HCT116 (cell line): ENCODE measurements around the gene TMEM131. TPM values are rescaled to one million over a fixed set of nuclear protein-coding genes. Genes with fewer than 3 reads are reported as not detected.

Source experiments
- ATAC-seq: fragments of 200-7000 bp; cut with Tn5 transposase; 2 replicates; pipeline ENCODE4 v1.9.1; 2020; ENCODE audit warnings: mild to moderate bottlenecking, moderate library complexity
- BruUV-seq: library from RNA; stranded (reverse); fragments of 400-500 nt; replicated peaks from 2 replicates; lab custom pipeline; 2021; lab: Mats Ljungman, UMichigan
- CTCF ChIA-PET: fragments of 300-600 bp; sonication (Branson Sonifier 250); formaldehyde crosslinking; loops from one replicate; lab custom pipeline; 2021; ENCODE audit warnings: antibody characterized with exemption; lab: Charles Lee
- POLR2A ChIA-PET: fragments of 300-600, 350-600 bp; sonication (Branson Sonifier 250); formaldehyde crosslinking; loops from one replicate; lab custom pipeline; 2021; ENCODE audit warnings: antibody characterized with exemption; lab: Charles Lee
- RAD21 ChIA-PET, 2 experiments: fragments of 300-600 bp; sonication (Branson Sonifier 250); formaldehyde crosslinking; loops; one replicate each; lab custom pipeline; 2023; ENCODE audit warnings: low total read pairs in 2 of 2; ENCODE audit not compliant: uncharacterized antibody in 2 of 2, unreplicated experiment in 2 of 2, low non-redundant PET in 1 of 2; lab: Charles Lee
- DNase-seq: peaks from one replicate; pipeline ENCODE4 v3.0.0-alpha.2; 2010; ENCODE audit warnings: low read depth, low spot score
- H2AFZ ChIP-seq: fragments of 200-600 bp; shearing (Covaris generic), sonication (generic); 2 replicates; pipeline ENCODE4 v1.6.1; 2017; ENCODE audit warnings: low read depth, mixed run types, mixed read lengths, antibody characterized with exemption, low read length; ENCODE audit not compliant: poor library complexity, severe bottlenecking
- H3K27ac ChIP-seq: 2 replicates; pipeline ENCODE4 v1.5.1; 2012; ENCODE audit warnings: low read depth, low read length
- H3K27me3 ChIP-seq: fragments of 200-600 bp; sonication (generic); 2 replicates; pipeline ENCODE4 v1.6.1; 2016; ENCODE audit warnings: mixed run types, low read length, mixed read lengths; ENCODE audit not compliant: insufficient read depth
- H3K36me3 ChIP-seq, 2 experiments: fragments of 200-500 bp in 1 of 2; fragments of 200-600 bp in 1 of 2; sonication (Bioruptor generic) in 1 of 2; sonication (generic) in 1 of 2; 2 replicates each; pipeline versions ENCODE4 v1.5.1 to v1.6.1; 2014 to 2016; ENCODE audit warnings: low read length in 2 of 2, inconsistent platforms in 1 of 2, mixed read lengths in 1 of 2, mixed run types in 1 of 2; ENCODE audit not compliant: insufficient read depth in 2 of 2, control insufficient read depth in 1 of 2
- H3K4me1 ChIP-seq, 2 experiments: fragments of 200-600 bp in 1 of 2; sonication (generic) in 1 of 2; 2 replicates each; pipeline versions ENCODE4 v1.5.1 to v1.6.1; 2012 to 2017; ENCODE audit warnings: low read length in 2 of 2, inconsistent platforms in 1 of 2, mild to moderate bottlenecking in 1 of 2, mixed read lengths in 1 of 2, mixed run types in 1 of 2, moderate library complexity in 1 of 2; ENCODE audit not compliant: insufficient read depth in 2 of 2, control insufficient read depth in 1 of 2
- H3K4me2 ChIP-seq: fragments of 200-600 bp; sonication (generic); 2 replicates; pipeline ENCODE4 v1.6.1; 2017; ENCODE audit warnings: mixed run types, low read length, mixed read lengths
- H3K4me3 ChIP-seq, 2 experiments: fragments of 200-600 bp in 1 of 2; sonication (generic) in 1 of 2; replicated peaks in 1 of 2; 2 replicates each; pipeline ENCODE4 v1.5.1; 2011 to 2016; ENCODE audit warnings: low read length in 2 of 2, control low read depth in 1 of 2, low read depth in 1 of 2, mild to moderate bottlenecking in 1 of 2, mixed read lengths in 1 of 2, mixed run types in 1 of 2
- H3K79me2 ChIP-seq: fragments of 200-600 bp; sonication (generic); 2 replicates; pipeline ENCODE4 v1.6.1; 2017; ENCODE audit warnings: mild to moderate bottlenecking, mixed run types, low read length, moderate library complexity, mixed read lengths; ENCODE audit not compliant: insufficient read depth
- H3K9ac ChIP-seq: fragments of 200-600 bp; sonication (generic); 2 replicates; pipeline ENCODE4 v1.6.1; 2016; ENCODE audit warnings: low read length, mixed read lengths
- H3K9me2 ChIP-seq: fragments of 200-600 bp; sonication (generic), shearing (Covaris generic); 2 replicates; pipeline ENCODE4 v1.6.1; 2017; ENCODE audit warnings: mixed run types, mild to moderate bottlenecking, moderate library complexity; ENCODE audit not compliant: insufficient read depth
- H3K9me3 ChIP-seq, 2 experiments: fragments of 200-500 bp in 1 of 2; fragments of 200-600 bp in 1 of 2; sonication (Bioruptor generic) in 1 of 2; sonication (generic) in 1 of 2; 2 replicates each; pipeline ENCODE4 v1.6.1; 2014 to 2017; ENCODE audit warnings: low read length in 2 of 2, mixed read lengths in 2 of 2, inconsistent platforms in 1 of 2, low read depth in 1 of 2, mild to moderate bottlenecking in 1 of 2, mixed run types in 1 of 2, moderate library complexity in 1 of 2; ENCODE audit not compliant: control insufficient read depth in 1 of 2, insufficient read depth in 1 of 2
- H4K20me1 ChIP-seq: fragments of 200-600 bp; sonication (generic), shearing (Covaris generic); 2 replicates; pipeline ENCODE4 v1.6.1; 2017; ENCODE audit warnings: mixed run types, mild to moderate bottlenecking, moderate library complexity; ENCODE audit not compliant: insufficient read depth
- CEBPB ChIP-seq: IDR thresholded peaks from 2 replicates; pipeline ENCODE4 v1.6.1; 2012; ENCODE audit warnings: low read depth
- EGR1 ChIP-seq: IDR thresholded peaks from 2 replicates; pipeline ENCODE4 v1.6.1; 2012; ENCODE audit warnings: low read depth
- EZH2 ChIP-seq: fragments of 200-600 bp; sonication (generic); IDR thresholded peaks from 2 replicates; pipeline ENCODE4 v1.6.1; 2017; ENCODE audit warnings: antibody characterized with exemption, mixed run types
- EZH2phosphoT487 ChIP-seq: fragments of 200-600 bp; IDR thresholded peaks from 2 replicates; pipeline ENCODE4 v1.6.1; 2018; ENCODE audit warnings: antibody characterized with exemption, borderline replicate concordance
- FOSL1 ChIP-seq: IDR thresholded peaks from 2 replicates; pipeline ENCODE4 v1.6.1; 2012; ENCODE audit warnings: low read depth
- JUND ChIP-seq: IDR thresholded peaks from 2 replicates; pipeline ENCODE4 v1.6.1; 2012
- RAD21 ChIP-seq: IDR thresholded peaks from 2 replicates; pipeline ENCODE4 v1.6.1; 2012; ENCODE audit warnings: low read depth, mild to moderate bottlenecking
- SRF ChIP-seq: IDR thresholded peaks from 2 replicates; pipeline ENCODE4 v1.6.1; 2012; ENCODE audit warnings: low read depth
- ZFX ChIP-seq: fragments of 450-650 bp; IDR thresholded peaks from 2 replicates; pipeline ENCODE4 v1.6.1; 2017
- intact Hi-C: fragments of 100-400 bp; cut with micrococcal nuclease; formaldehyde crosslinking; loops from 2 replicates; pipeline ENCODE4 v1.10.0; 2022
- total RNA-seq: library from RNA; stranded (reverse); gene quantifications from one replicate; pipeline ENCODE4 v1.2.1, GENCODE V29; 2021; ENCODE audit not compliant: unreplicated experiment
- TF ChIP-seq, protein P1 (sequence below): IDR thresholded peaks from 2 replicates; pipeline ENCODE4 v1.6.1; 2012
- TF ChIP-seq, protein P2 (sequence below): IDR thresholded peaks from 2 replicates; pipeline ENCODE4 v1.6.1; 2012
- TF ChIP-seq, protein P3 (sequence below): IDR thresholded peaks from 2 replicates; pipeline ENCODE4 v1.6.1; 2012; ENCODE audit warnings: low read depth
- TF ChIP-seq, protein P4 (sequence below), 3 experiments: fragments of 200-600 bp in 1 of 3; sonication (generic) in 1 of 3; IDR thresholded peaks in 2 of 3; conservative IDR thresholded peaks in 1 of 3; 2 replicates each; pipeline ENCODE4 v1.5.1; 2012 to 2017; ENCODE audit warnings: low read depth in 2 of 3, low read length in 2 of 3, antibody characterized with exemption in 1 of 3, borderline replicate concordance in 1 of 3, control low read depth in 1 of 3, mild to moderate bottlenecking in 1 of 3, mixed read lengths in 1 of 3, mixed run types in 1 of 3, moderate library complexity in 1 of 3; ENCODE audit not compliant: insufficient read depth in 1 of 3

The TMEM131 gene
- total RNA-seq, 1 experiment from 2014 or later: 51.5 TPM

DNA sequence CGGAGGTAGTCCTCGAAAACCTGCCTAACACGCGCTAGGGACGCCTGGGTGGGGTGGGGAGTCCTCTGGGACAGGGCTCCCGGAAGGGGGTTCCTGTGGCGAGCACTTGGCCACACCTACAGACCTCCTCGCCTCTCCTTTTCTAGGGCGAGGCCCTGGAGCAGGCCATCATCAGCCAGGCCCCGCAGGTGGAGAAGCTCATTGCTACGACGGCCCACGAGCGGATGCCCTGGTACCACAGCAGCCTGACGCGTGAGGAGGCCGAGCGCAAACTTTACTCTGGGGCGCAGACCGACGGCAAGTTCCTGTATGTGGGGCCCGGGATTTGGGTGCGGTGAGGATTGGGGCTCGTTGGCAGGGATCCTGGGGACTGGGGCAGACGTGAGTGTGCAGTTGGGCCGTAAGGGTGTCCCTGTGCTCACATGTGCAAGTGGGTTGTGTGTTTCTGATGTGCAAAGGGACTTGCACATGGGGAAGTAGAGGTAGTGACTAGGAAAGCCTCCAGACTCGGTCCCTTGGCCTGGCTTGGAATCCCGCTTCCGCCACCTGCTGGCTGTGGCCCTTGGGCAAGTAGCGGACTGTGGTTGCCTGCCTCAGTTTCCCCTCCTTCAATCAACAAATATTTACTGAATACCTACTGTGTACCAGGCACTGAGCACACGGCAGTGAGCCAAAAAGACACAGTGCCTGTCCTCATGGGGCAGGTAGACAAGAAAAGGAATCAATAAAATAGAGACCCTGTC, 270.6 kb downstream of the TMEM131 start:
- no peaks in the 10 kb centered on the region for H3K36me3 ChIP-seq
- H3K9me2 ChIP-seq: no peaks in the 10 kb centered on the region
- ATAC-seq (no peak), DNase-seq (no peak)
- ChIA-PET RAD21 (no interaction called here), CTCF (no interaction called here), POLR2A (no interaction called here)
- no peaks in the 10 kb centered on the region for H3K9me3 ChIP-seq
- no TSS peak for BruUV-seq
- intact Hi-C loops: no loop called here
- no peaks in the 10 kb centered on the region for H3K27me3 ChIP-seq
- H3K9ac ChIP-seq: no peak overlapping the region
- H3K4me3 ChIP-seq: no peak overlapping the region
- no peak overlapping the region for H3K4me2 ChIP-seq
- TF ChIP-seq, protein P1, sequence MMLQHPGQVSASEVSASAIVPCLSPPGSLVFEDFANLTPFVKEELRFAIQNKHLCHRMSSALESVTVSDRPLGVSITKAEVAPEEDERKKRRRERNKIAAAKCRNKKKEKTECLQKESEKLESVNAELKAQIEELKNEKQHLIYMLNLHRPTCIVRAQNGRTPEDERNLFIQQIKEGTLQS: no peak
- TF ChIP-seq ZFX: no peak
- TF ChIP-seq, protein P2, sequence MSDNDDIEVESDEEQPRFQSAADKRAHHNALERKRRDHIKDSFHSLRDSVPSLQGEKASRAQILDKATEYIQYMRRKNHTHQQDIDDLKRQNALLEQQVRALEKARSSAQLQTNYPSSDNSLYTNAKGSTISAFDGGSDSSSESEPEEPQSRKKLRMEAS: no peak
- no peak for TF ChIP-seq JUND
- TF ChIP-seq, protein P3, sequence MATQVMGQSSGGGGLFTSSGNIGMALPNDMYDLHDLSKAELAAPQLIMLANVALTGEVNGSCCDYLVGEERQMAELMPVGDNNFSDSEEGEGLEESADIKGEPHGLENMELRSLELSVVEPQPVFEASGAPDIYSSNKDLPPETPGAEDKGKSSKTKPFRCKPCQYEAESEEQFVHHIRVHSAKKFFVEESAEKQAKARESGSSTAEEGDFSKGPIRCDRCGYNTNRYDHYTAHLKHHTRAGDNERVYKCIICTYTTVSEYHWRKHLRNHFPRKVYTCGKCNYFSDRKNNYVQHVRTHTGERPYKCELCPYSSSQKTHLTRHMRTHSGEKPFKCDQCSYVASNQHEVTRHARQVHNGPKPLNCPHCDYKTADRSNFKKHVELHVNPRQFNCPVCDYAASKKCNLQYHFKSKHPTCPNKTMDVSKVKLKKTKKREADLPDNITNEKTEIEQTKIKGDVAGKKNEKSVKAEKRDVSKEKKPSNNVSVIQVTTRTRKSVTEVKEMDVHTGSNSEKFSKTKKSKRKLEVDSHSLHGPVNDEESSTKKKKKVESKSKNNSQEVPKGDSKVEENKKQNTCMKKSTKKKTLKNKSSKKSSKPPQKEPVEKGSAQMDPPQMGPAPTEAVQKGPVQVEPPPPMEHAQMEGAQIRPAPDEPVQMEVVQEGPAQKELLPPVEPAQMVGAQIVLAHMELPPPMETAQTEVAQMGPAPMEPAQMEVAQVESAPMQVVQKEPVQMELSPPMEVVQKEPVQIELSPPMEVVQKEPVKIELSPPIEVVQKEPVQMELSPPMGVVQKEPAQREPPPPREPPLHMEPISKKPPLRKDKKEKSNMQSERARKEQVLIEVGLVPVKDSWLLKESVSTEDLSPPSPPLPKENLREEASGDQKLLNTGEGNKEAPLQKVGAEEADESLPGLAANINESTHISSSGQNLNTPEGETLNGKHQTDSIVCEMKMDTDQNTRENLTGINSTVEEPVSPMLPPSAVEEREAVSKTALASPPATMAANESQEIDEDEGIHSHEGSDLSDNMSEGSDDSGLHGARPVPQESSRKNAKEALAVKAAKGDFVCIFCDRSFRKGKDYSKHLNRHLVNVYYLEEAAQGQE: no peak
- no peak for TF ChIP-seq CEBPB
- TF ChIP-seq RAD21: no peak
- TF ChIP-seq EGR1: no peak
- TF ChIP-seq FOSL1: no peak
- TF ChIP-seq EZH2phosphoT487: no peak
- no peak for TF ChIP-seq EZH2
- no peak for TF ChIP-seq SRF
- TF ChIP-seq, protein P4, sequence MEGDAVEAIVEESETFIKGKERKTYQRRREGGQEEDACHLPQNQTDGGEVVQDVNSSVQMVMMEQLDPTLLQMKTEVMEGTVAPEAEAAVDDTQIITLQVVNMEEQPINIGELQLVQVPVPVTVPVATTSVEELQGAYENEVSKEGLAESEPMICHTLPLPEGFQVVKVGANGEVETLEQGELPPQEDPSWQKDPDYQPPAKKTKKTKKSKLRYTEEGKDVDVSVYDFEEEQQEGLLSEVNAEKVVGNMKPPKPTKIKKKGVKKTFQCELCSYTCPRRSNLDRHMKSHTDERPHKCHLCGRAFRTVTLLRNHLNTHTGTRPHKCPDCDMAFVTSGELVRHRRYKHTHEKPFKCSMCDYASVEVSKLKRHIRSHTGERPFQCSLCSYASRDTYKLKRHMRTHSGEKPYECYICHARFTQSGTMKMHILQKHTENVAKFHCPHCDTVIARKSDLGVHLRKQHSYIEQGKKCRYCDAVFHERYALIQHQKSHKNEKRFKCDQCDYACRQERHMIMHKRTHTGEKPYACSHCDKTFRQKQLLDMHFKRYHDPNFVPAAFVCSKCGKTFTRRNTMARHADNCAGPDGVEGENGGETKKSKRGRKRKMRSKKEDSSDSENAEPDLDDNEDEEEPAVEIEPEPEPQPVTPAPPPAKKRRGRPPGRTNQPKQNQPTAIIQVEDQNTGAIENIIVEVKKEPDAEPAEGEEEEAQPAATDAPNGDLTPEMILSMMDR (IDR thresholded peaks at IDR 0.05 in 2 of 3, conservative IDR thresholded peaks at IDR 0.05 in 1 of 3; ENCODE audit: borderline replicate concordance in 1 of 3, insufficient read depth in 1 of 3, low read depth in 2 of 3, low read length in 2 of 3): no peak
- H2AFZ ChIP-seq: no peak overlapping the region
- H3K79me2 ChIP-seq: no peaks in the 10 kb centered on the region
- H3K27ac ChIP-seq: no peak overlapping the region
- no peaks in the 10 kb centered on the region for H4K20me1 ChIP-seq
- no peaks in the 10 kb centered on the region for H3K4me1 ChIP-seq
